ENCODE data around the gene ABHD10.
"Not testable (repeated sequence)": the region's sequence is repeated elsewhere in the genome, so short reads cannot be mapped to it uniquely, and the experiment has no call there.

ABHD10 gene

GRCh38 chr3:112034436-112034835 lies 55.6 kb downstream of the ABHD10 start, which contains the start of gene TMPRSS7:
TSS of gene TMPRSS7 (plus strand) at chr3:112034736. CDS start at chr3:112034846, 110 bp downstream.
- no peaks in the 10 kb centered on the region for H3K4me1 ChIP-seq (ENCODE audit: control insufficient read depth, insufficient read depth, low read length, poor library complexity, severe bottlenecking)
- H3K4me3 ChIP-seq (ENCODE audit: extremely low read depth, insufficient read depth, low read length, poor library complexity, severe bottlenecking) = no peak within 1 kb of the TSS
- no peaks in the 10 kb centered on the region for H3K36me3 ChIP-seq (ENCODE audit: control insufficient read depth, insufficient read depth, low read length)
- WGBS, 2 experiments (ENCODE audit: insufficient coverage in 2 of 2) = 92% methylated on average over 3 to 4 of the region's 4 CpGs
- no peak within 1 kb of the TSS for H3K27ac ChIP-seq (ENCODE audit: low read depth, low read length, severe bottlenecking)
- peaks cover 4% of the 10 kb centered on the region for H3K9me3 ChIP-seq (ENCODE audit: control insufficient read depth, low read length)

- H3K27ac ChIP-seq (ENCODE audit: low read depth, low read length, severe bottlenecking) = no peak overlapping the region
- H3K36me3 ChIP-seq (ENCODE audit: control insufficient read depth, insufficient read depth, low read length) = no peaks in the 10 kb centered on the region
- peaks cover 4% of the 10 kb centered on the region for H3K9me3 ChIP-seq (ENCODE audit: control insufficient read depth, low read length)
- no peak overlapping the region for H3K4me3 ChIP-seq (ENCODE audit: extremely low read depth, insufficient read depth, low read length, poor library complexity, severe bottlenecking)
- WGBS, 2 experiments (ENCODE audit: insufficient coverage in 2 of 2) = 78 to 80% methylated on average over 3 of the region's 3 CpGs
- no peaks in the 10 kb centered on the region for H3K4me1 ChIP-seq (ENCODE audit: control insufficient read depth, insufficient read depth, low read length, poor library complexity, severe bottlenecking)
These were observed 56.4 kb downstream of the ABHD10 start for GRCh38 chr3:112035241-112035640.

- H3K9me3 ChIP-seq (ENCODE audit: control insufficient read depth, low read length); H3K4me1 ChIP-seq (ENCODE audit: control insufficient read depth, insufficient read depth, low read length, poor library complexity, severe bottlenecking); H3K27ac ChIP-seq (ENCODE audit: low read depth, low read length, severe bottlenecking); H3K4me3 ChIP-seq (ENCODE audit: extremely low read depth, insufficient read depth, low read length, poor library complexity, severe bottlenecking); H3K36me3 ChIP-seq (ENCODE audit: control insufficient read depth, insufficient read depth, low read length): not testable (repeated sequence)
- WGBS, 2 experiments (ENCODE audit: insufficient coverage in 2 of 2) = 71 to 78% methylated on average over 1 of the region's 4 CpGs
These were observed 58.4 kb downstream of the ABHD10 start for GRCh38 chr3:112037194-112037593.

- H3K4me1 ChIP-seq (ENCODE audit: control insufficient read depth, insufficient read depth, low read length, poor library complexity, severe bottlenecking) = no peaks in the 10 kb centered on the region
- no peak overlapping the region for H3K27ac ChIP-seq (ENCODE audit: low read depth, low read length, severe bottlenecking)
- H3K9me3 ChIP-seq (ENCODE audit: control insufficient read depth, low read length) = peaks cover 4% of the 10 kb centered on the region
- no peak overlapping the region for H3K4me3 ChIP-seq (ENCODE audit: extremely low read depth, insufficient read depth, low read length, poor library complexity, severe bottlenecking)
- WGBS, 2 experiments (ENCODE audit: insufficient coverage in 2 of 2) = 94 to 95% methylated on average over 2 of the region's 3 CpGs
- no peaks in the 10 kb centered on the region for H3K36me3 ChIP-seq (ENCODE audit: control insufficient read depth, insufficient read depth, low read length)
These were observed 60.0 kb downstream of the ABHD10 start for GRCh38 chr3:112038863-112039262.

GRCh38 chr3:112041321-112041720 lies 62.5 kb downstream of the ABHD10 start:
- H3K4me1 ChIP-seq (ENCODE audit: control insufficient read depth, insufficient read depth, low read length, poor library complexity, severe bottlenecking) = no peaks in the 10 kb centered on the region
- peaks cover 4% of the 10 kb centered on the region for H3K9me3 ChIP-seq (ENCODE audit: control insufficient read depth, low read length)
- H3K4me3 ChIP-seq (ENCODE audit: extremely low read depth, insufficient read depth, low read length, poor library complexity, severe bottlenecking) = no peak overlapping the region
- no peak overlapping the region for H3K27ac ChIP-seq (ENCODE audit: low read depth, low read length, severe bottlenecking)
- H3K36me3 ChIP-seq (ENCODE audit: control insufficient read depth, insufficient read depth, low read length) = no peaks in the 10 kb centered on the region

- Histone ChIP-seq H3K4me1 (ENCODE audit: control insufficient read depth, insufficient read depth, low read length, poor library complexity, severe bottlenecking) (no peaks in the 10 kb centered on the region), H3K9me3 (ENCODE audit: control insufficient read depth, low read length) (no peaks in the 10 kb centered on the region), H3K4me3 (ENCODE audit: extremely low read depth, insufficient read depth, low read length, poor library complexity, severe bottlenecking) (no peak overlapping the region), H3K27ac (ENCODE audit: low read depth, low read length, severe bottlenecking) (no peak overlapping the region), H3K36me3 (ENCODE audit: control insufficient read depth, insufficient read depth, low read length) (no peaks in the 10 kb centered on the region)
- 55 to 82% methylated on average over 2 of the region's 6 CpGs for WGBS, 2 experiments (ENCODE audit: insufficient coverage in 2 of 2)
These were observed 64.0 kb downstream of the ABHD10 start for GRCh38 chr3:112042842-112043280.
